ENCODE measurements around the gene AGTR1. TPM values are rescaled to one million over a fixed set of nuclear protein-coding genes. Genes with fewer than 3 reads are reported as not detected.

AGTR1 gene
- total RNA-seq, 4 donors from 2014 or later = 11.0 to 28.2 (median 21.8) TPM

- WGBS, 2 donors = 39 to 54% methylated on average over 12 to 17 of the region's 17 CpGs
- H3K9me3 ChIP-seq = no peaks in the 10 kb centered on the region
- intact Hi-C loops (cut with DNase I) = no loop called here
- peak overlapping the region in 2 of 3 donors; percentile 24 to 33 for H3K27ac ChIP-seq
- H3K36me3 ChIP-seq = no peaks in the 10 kb centered on the region
- H3K27me3 ChIP-seq = no peaks in the 10 kb centered on the region
- H3K4me3 ChIP-seq (replicated peaks in 1 of 3) = peak overlapping the region in 1 of 3 donors; percentile 27
- TF ChIP-seq CTCF (IDR thresholded peaks at IDR 0.05) (no peak), POLR2A (IDR thresholded peaks at IDR 0.05) (no peak)
- H3K4me1 ChIP-seq = no peaks in the 10 kb centered on the region
- DNase-seq = no peak
Measured at GRCh38 chr3:148698190-148698810, 597 bp downstream of the AGTR1 start.

GRCh38 chr3:148705314-148705713, 7.6 kb downstream of the AGTR1 start:
- TF ChIP-seq CTCF (IDR thresholded peaks at IDR 0.05) = no peak
- no peak for TF ChIP-seq POLR2A (IDR thresholded peaks at IDR 0.05)
- Histone ChIP-seq H3K4me3 (replicated peaks in 1 of 3) (no peak overlapping the region), H3K27ac (no peak overlapping the region), H3K4me1 (no peaks in the 10 kb centered on the region), H3K9me3 (no peaks in the 10 kb centered on the region), H3K27me3 (no peaks in the 10 kb centered on the region), H3K36me3 (no peaks in the 10 kb centered on the region)
- no peak for DNase-seq
- intact Hi-C loops (cut with DNase I) = no loop called here

- Histone ChIP-seq H3K4me3 (replicated peaks in 1 of 3) (no peak overlapping the region), H3K36me3 (no peaks in the 10 kb centered on the region), H3K27me3 (no peaks in the 10 kb centered on the region), H3K9me3 (no peaks in the 10 kb centered on the region), H3K4me1 (no peaks in the 10 kb centered on the region), H3K27ac (no peak overlapping the region)
- WGBS, 2 donors = 83 to 84% methylated on average over 5 of the region's 5 CpGs
- intact Hi-C loops (cut with DNase I) = no loop called here
- DNase-seq = no peak
- no peak for TF ChIP-seq CTCF (IDR thresholded peaks at IDR 0.05)
- TF ChIP-seq POLR2A (IDR thresholded peaks at IDR 0.05) = no peak
Measured at GRCh38 chr3:148707601-148708380, 10.1 kb downstream of the AGTR1 start.

- 81 to 85% methylated on average over 5 of the region's 5 CpGs for WGBS, 2 donors
- H3K4me3 ChIP-seq (replicated peaks in 1 of 3) = no peak overlapping the region
- intact Hi-C loops (cut with DNase I) = no loop called here
Measured at GRCh38 chr3:148708409-148708808, 10.7 kb downstream of the AGTR1 start.

More at GRCh38 chr3:148708409-148708808, 10.7 kb downstream of the AGTR1 start:
- Histone ChIP-seq H3K9me3 (no peaks in the 10 kb centered on the region), H3K4me1 (no peaks in the 10 kb centered on the region), H3K27me3 (no peaks in the 10 kb centered on the region), H3K27ac (no peak overlapping the region), H3K36me3 (no peaks in the 10 kb centered on the region)
- no peak for DNase-seq
- no peak for TF ChIP-seq POLR2A (IDR thresholded peaks at IDR 0.05)
- TF ChIP-seq CTCF (IDR thresholded peaks at IDR 0.05) = no peak
